Suprapubic skin (tissue), 4 donors: Measurements from ENCODE around the gene EGFL7.
A peak's percentile ranks its signal among the peaks of the same experiment; 100 is the strongest.

Source experiments
- EP300 ChIP-seq: sonication (generic); formaldehyde crosslinking; IDR thresholded peaks from one replicate; pipeline ENCODE4 v1.6.1; 2017; ENCODE audit warnings: antibody characterized with exemption
- POLR2A ChIP-seq, 2 donors: fragments of 450-650 bp; IDR thresholded peaks; one replicate each; pipeline ENCODE4 v1.6.1; 2017; ENCODE audit warnings: antibody characterized with exemption in 2 of 2, mild to moderate bottlenecking in 2 of 2, moderate library complexity in 2 of 2
- POLR2AphosphoS5 ChIP-seq, 3 donors: sonication (generic); formaldehyde crosslinking; IDR thresholded peaks; one replicate each; pipeline ENCODE4 v1.6.1; 2017; ENCODE audit warnings: antibody characterized with exemption in 3 of 3
- TF ChIP-seq, protein P1 (sequence below), 2 donors: fragments of 200-600 bp in 1 of 2; fragments of 450-650 bp in 1 of 2; sonication (generic) in 1 of 2; IDR thresholded peaks; one replicate each; pipeline ENCODE4 v1.5.1; 2016 to 2019; ENCODE audit warnings: antibody characterized with exemption in 2 of 2, mild to moderate bottlenecking in 1 of 2, moderate library complexity in 1 of 2

DNA sequence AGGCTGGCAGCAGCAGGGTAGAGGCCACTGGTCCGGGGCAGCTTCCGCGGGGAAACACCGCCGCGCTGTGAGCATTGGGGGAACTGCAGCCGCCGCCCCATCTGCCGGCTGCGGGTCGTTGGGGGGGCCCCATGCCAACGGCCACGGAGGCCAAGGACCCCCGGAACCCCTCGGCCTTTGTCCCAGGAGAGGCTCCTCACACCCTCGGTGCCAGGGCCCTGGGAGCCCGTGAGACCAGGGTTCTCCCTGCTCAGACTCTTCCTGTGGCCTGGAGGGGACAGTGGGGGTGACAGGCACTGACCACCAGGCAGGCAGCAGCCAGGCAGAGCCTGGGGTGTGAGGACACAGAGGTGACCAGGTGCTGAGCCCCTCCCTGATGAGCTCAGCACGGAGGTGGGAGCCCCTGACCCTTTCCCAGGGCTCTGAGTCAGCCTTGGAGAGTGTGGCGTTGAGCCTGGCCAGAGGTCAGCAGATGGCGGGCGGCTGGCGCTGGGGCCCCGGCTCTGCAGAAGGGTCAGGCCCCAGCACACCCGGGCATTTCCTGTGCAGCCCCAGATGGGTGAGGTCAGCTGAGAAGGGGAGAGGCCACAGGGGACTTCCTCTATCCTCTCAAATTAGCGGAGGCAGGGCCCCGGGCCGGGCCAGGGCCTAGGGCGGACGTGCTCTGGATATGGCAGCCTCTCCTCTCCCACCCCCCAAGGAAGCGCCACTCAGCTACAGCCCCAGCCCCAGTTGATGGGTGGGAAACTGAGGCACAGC lies 17.9 kb upstream of the EGFL7 start:
- TF ChIP-seq, protein P1, sequence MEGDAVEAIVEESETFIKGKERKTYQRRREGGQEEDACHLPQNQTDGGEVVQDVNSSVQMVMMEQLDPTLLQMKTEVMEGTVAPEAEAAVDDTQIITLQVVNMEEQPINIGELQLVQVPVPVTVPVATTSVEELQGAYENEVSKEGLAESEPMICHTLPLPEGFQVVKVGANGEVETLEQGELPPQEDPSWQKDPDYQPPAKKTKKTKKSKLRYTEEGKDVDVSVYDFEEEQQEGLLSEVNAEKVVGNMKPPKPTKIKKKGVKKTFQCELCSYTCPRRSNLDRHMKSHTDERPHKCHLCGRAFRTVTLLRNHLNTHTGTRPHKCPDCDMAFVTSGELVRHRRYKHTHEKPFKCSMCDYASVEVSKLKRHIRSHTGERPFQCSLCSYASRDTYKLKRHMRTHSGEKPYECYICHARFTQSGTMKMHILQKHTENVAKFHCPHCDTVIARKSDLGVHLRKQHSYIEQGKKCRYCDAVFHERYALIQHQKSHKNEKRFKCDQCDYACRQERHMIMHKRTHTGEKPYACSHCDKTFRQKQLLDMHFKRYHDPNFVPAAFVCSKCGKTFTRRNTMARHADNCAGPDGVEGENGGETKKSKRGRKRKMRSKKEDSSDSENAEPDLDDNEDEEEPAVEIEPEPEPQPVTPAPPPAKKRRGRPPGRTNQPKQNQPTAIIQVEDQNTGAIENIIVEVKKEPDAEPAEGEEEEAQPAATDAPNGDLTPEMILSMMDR (IDR thresholded peaks at IDR 0.05), result peak; percentile 85 to 98
- TF ChIP-seq POLR2A (IDR thresholded peaks at IDR 0.05) (peak in 1 of 2 donors; percentile 56), POLR2AphosphoS5 (IDR thresholded peaks at IDR 0.05) (peak in 2 of 3 donors; percentile 24 to 59), EP300 (no peak)
